Smooth muscle cell of the brain vasculature (primary cell): ENCODE data around the gene FLNB.
"Not testable (repeated sequence)": the region's sequence is repeated elsewhere in the genome, so short reads cannot be mapped to it uniquely, and the experiment has no call there.

Experiments used
- DNase-seq: peaks from one replicate; pipeline ENCODE4 v3.0.0-alpha.2; 2012; ENCODE audit warnings: low read depth, low spot score

Gene FLNB

GRCh38 chr3:57982561-57983243 is 25.5 kb upstream of the FLNB start:
- no peak for DNase-seq

GRCh38 chr3:57983734-57984518 is 24.3 kb upstream of the FLNB start:
- DNase-seq: no peak

GRCh38 chr3:57985176-57985983 is 22.8 kb upstream of the FLNB start:
- DNase-seq: no peak

- DNase-seq: no peak
Observed at GRCh38 chr3:57985984-57986246, 22.3 kb upstream of the FLNB start.

GRCh38 chr3:57986261-57986660 is 22.0 kb upstream of the FLNB start:
- no peak for DNase-seq

- DNase-seq: not testable (repeated sequence)
Observed at GRCh38 chr3:57989198-57989597, 19.0 kb upstream of the FLNB start.

GRCh38 chr3:57989646-57990045 is 18.6 kb upstream of the FLNB start:
- DNase-seq: no peak

- no peak for DNase-seq
Observed at GRCh38 chr3:57992452-57993213, 15.6 kb upstream of the FLNB start.

GRCh38 chr3:57998366-57999283 is 9.6 kb upstream of the FLNB start:
- no peak for DNase-seq

- no peak for DNase-seq
Observed at GRCh38 chr3:57999417-58000115, 8.7 kb upstream of the FLNB start.

GRCh38 chr3:58000306-58001085 is 7.7 kb upstream of the FLNB start:
- no peak for DNase-seq

GRCh38 chr3:58001086-58001467 is 7.1 kb upstream of the FLNB start:
- DNase-seq: no peak

GRCh38 chr3:58001979-58002378 is 6.2 kb upstream of the FLNB start:
- DNase-seq: no peak

GRCh38 chr3:58003093-58003492 is 5.1 kb upstream of the FLNB start:
- no peak for DNase-seq

GRCh38 chr3:58004973-58005372 is 3.2 kb upstream of the FLNB start:
- no peak for DNase-seq

GRCh38 chr3:58005669-58006068 is 2.6 kb upstream of the FLNB start:
- no peak for DNase-seq

- DNase-seq: no peak
Observed at GRCh38 chr3:58006661-58007060, 1.6 kb upstream of the FLNB start.

GRCh38 chr3:58009026-58009748 is 965 bp downstream of the FLNB start:
- no peak for DNase-seq
